Stimulated activated CD4-positive, alpha-beta T cell treated with anti-CD3 and anti-CD28 coated beads, TNF-alpha, amount 100 ng/mL, for 48 hours (primary cell): Measurements from ENCODE around the gene SLIT3.
"Not testable (repeated sequence)": the region's sequence is repeated elsewhere in the genome, so short reads cannot be mapped to it uniquely, and the experiment has no call there.

Source experiments
- DNase-seq, 3 donors: peaks; one replicate each; pipeline ENCODE4 v3.0.0-alpha.2; 2020; ENCODE audit warnings: low read depth in 3 of 3

SLIT3 gene

DNA sequence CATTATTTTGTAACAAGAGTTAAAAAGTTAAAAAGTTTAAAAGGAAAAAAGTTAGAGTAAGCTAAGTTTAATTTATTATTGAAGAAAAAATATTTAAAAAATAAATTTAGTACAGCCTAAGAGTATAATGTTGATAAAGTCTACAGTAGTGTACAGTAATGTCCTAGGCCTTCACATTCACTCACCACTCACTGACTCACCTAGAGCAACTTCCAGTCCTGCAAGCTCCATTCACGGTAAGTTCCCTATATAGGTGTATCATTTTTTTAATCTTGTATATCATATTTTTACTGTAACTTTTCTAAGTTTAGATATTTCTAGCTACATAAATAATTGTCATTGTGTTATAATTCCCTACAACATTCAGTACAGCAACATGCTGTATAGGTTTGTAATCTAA, 652.4 kb downstream of the SLIT3 start:
- DNase-seq: no peak

DNA sequence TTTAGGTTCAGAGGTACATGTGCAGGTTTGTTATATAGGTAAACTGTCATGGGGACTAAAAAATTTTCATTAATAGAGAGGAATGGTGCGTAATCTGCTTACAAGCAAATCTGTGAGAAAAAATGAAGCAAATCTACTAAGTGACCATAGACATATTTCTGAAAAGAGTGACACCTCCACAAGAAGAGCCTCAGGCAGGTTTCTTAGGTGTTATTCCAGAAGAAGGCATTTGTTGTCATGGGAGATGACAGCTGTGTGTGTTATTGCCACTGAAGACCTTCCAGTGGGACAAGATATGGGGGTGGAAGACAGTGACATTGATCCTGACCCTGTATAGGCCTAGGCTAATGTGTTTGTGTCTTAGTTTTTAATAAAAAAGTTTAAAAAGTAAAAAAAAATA, 652.9 kb downstream of the SLIT3 start:
- no peak for DNase-seq

DNA sequence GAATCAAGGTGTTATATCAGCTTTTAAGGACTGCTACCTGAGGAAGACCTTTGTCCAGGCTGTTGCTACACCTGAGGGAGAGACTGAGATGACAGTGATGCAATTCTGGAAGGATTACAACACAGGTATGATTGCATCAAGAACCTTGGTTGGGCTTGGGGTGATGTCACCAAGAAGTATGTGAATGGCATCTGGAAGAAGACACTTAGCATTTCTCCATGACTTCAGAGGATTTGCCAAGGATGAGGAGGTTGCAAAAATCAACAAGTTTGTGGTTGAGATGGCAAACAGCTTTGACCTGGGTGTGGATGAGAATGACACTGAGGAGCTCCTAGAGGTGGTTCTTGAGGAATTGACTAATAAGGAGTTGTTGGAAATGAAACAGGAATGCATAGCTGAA, 653.9 kb downstream of the SLIT3 start:
- no peak for DNase-seq

DNA sequence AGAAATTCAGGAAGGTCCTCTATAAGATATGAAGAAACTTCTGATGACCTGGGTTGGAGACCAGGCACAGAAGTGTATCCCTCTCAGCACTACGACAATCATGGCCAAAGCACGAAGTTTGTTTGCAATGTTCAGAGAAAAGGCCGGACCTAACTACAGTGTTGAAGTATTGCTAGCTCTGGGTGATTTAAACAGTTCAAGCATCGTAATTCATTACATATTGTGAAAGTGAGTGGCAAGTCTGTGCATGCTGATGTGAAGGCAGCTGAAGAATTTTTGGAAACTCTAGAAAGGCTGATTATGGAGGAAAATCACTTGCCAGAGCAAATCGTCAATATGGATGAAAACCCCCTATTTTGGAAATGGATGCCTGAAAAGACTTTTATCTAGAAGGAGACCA, 654.6 kb downstream of the SLIT3 start:
- no peak for DNase-seq

DNA sequence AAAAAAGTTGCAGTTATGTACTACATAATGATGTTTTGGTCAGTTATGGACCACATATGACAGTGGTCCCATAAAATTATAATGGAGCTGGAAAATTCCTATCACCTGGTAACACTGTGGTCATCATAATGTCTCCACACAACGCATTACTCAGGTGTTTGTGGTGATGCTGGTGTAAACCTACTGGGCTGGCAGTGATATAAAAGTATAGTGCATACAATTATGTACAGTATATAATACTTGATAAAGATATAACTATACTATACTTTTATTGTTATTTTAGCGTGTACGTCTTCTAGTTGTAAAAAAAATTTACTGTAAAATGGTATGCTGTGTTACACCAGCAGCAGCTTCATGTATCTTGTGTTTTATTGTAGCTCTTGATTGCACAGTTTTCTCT, 655.7 kb downstream of the SLIT3 start:
- no peak for DNase-seq

DNA sequence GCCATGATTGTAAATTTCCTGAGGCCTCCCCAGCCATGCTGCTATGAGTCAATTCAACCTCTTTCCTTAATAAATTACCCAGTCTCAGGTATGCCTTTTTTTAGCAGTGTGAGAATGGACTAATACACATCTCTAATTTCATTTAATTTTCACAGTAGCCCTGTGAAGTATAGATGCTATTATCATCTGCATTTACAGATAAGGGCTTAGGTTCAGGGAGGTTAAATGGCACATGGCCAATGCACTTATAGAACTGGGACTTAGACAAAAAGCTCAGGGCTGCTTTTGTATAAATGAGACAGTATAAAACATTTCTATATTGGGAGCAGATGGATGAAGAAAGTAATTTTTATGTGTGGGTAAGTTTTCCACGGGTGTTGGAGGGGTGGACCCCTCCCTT, 658.9 kb downstream of the SLIT3 start:
- DNase-seq: no peak

DNA sequence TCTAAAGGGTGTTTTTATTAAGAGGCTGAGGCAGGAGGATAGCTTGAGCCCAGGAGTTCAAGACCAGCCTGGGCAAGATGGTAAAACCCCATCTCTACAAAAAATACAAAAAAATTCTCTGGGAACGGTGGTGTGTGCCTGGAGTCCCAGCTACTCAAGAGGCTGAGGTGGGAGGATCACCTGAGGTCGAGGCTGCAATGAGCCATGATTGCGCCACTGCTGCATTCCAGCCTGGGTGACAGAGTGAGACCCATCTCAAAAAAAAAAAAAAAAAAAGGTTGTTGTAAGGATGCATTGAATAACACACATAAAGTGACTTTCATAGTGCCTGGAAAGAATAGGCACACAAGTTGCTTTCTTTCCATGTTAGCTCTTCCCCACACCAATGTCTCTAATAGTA, 662.1 kb downstream of the SLIT3 start:
- not testable (repeated sequence) for DNase-seq

DNA sequence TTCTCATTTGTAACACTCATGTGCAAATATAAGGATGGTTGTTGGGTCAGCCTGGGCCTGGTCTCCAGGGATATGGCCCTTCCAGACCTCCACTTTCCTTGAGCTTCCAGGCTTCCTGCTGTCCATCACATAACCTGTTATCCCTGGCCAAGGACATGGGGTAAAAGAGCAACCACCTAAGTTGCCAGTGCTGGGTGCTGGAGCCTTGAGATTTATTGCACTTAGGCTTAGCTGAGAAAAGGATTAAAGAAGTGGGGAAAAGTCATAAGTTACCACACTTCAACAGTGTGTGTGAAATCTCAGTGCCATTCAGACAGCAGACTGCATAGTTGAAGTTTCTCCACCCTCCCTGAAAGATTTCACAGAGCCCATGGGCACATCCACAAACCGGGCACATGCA, 663.1 kb downstream of the SLIT3 start:
- DNase-seq: no peak

DNA sequence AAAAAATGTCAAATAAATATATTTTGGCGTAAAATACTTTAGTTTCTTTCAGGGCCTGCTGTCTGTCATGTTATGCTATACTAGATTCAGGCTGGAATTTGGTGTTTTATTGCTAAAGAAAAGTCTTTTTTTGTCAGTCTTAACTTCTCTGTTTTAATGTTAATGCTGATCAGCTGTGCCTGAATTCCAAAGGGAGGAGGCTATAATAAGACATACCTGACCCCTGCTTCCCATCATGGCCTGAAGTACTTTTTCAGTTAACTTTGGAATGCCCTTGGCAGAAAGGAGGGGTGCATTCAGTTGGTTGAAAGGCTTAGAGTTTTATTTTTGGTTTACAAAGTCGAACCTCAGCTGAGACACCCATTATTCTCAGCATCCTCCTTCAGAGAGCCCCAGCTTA, 663.7 kb downstream of the SLIT3 start:
- DNase-seq: no peak

DNA sequence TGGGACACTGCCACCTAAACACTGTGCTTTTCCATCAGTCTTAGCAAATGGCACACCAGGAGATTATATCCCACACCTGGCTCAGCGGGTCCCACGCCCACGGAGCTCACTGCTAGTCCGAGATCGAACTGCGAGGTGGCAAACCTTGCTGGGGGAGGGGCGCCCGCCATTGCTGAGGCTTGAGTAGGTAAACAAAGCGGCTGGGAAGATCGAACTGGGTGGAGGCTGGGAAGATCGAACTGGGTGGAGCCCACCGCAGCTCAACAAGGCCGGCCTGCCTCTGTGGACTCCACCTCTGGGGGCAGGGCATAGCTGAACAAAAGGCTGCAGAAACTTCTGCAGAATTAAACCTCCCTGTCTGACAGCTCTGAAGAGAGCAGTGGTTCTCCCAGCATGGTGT, 670.0 kb downstream of the SLIT3 start:
- DNase-seq: not testable (repeated sequence)

DNA sequence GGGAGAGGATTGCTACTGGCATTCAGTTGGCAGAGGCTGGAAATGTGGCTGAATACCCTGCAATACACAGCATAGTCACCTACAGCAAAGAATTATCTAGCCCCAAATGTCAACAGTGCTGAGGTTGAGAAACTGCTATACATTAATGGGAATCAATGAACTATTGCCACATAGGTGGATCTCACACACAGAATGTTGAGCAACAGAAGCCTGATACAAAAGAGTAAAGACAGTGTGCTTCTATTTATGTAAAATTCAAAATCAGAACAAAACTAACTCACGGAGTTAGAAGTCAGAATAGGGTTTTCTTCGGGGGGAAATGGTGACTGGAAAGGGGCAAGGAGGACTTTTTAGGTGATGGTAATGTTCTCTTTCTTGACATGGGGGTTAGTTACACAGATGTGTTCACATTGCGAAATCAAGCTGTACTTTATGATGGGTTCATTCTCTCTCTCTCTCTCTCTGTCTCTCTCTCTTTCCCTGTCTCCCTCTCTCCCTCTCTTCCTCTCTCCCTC, 676.0 kb downstream of the SLIT3 start:
- no peak for DNase-seq

DNA sequence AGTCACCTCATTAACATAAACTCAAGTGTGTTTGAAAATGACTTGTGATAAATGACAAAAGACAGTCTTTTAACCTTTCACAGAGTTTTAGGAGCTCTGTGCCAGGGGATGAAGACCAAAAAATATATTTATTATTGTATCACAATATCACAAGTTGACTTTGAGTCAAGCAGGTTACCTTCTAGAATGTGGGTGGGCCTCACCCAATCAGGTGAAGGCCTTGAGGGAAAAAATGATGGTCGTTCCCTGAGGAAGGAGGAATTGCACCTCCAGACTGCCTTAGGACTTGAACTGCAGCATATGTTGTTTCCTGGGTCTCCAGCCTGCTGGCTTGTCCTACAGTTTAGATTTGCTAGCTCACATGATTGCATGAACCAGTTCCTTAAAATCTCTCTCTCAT, 680.1 kb downstream of the SLIT3 start:
- no peak for DNase-seq

DNA sequence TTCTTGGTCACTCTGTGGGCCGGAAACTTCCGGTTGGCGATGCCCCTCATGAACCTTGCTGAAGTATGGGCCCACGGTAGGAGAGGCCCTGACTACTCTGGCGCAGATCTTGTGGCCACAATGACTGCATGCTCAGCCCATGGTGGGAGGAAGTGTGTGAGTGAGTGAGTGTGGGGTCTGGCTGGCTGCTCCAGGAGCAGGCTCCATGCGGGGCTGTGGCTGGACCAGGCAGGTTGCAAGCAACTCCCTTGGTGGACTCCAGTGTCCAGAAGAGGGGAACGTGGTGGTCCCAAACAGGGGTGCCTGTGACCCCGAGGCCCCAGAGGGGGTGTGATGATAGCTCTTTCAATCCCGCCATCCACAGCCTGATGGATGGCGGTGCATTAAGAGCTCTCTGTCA, 686.3 kb downstream of the SLIT3 start:
- no peak for DNase-seq

DNA sequence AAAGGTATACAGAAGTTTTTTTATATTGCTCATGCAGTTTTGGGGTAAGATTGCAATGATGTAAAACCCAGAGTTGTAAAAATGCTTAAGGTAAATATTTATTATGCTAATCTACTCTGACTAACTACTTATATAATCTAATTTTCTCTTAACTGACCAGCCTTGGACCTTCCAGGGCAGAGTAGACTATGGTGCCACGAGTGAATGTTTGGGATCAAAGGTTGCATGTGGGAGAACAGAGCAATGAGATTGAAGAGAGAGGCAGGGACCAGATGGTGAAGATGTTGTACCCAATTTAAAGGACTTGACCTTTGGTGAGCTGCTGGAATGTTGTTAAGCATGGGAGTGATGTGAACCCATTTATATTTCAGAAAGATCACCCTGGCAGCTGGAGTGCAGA, 686.9 kb downstream of the SLIT3 start:
- DNase-seq: no peak

DNA sequence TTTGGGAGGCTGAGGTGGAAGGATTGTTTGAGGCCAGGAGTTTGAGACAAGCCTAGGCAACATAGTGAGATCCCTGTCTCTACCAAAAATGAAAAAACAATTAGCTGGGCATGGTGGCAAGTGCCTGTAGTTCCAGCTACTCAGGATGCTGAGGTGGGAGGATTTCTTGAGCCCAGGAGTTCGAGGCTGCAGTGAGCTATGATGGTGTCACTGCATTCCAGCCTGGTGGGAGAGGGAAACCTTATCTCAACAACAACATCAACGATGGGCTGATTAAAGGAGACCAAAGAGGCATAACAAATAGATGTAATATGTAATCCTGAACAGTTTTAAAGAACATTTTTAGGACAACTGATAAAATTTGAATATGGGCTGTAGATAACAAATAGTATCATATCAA, 687.5 kb downstream of the SLIT3 start:
- DNase-seq: no peak

DNA sequence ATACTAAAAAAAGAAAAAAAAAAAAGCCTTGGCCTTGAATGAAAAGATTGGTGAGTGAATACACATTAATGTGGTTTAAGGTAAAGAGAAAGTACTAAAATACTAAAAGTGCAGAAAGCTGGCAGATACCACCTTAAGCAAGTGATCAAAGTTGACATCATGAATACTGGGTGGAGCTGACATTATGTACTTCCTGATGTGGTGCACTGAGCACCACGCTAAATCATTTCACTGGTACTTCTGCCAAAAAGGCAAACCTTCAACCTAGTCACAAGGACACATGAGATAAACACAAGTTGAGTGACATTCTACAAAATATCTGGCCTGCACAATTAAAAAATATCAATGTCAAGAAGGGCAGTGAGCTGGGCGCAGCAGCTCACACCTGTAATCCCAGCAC, 687.9 kb downstream of the SLIT3 start:
- no peak for DNase-seq

DNA sequence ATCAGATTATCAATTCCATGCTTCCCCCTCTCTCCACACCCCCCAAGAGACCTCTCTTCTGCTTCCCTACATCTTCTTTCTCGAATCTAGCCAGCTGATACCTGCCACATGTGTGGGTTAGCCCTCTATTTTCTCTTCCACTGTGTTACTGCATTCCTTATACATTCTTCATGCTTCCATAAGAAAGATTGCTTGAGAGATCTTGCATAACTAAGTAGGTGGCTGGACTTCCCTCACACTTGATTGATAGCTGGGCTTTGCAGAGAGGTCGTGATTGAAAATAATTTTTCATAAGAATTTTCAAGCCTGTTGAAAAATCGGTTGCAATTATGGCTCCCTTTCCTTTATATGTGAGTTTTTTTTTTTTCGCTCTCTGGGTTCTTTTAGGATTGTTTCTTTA, 688.8 kb downstream of the SLIT3 start:
- no peak for DNase-seq
